ENCODE data around the gene CEP95.

CEP95 gene

DNA sequence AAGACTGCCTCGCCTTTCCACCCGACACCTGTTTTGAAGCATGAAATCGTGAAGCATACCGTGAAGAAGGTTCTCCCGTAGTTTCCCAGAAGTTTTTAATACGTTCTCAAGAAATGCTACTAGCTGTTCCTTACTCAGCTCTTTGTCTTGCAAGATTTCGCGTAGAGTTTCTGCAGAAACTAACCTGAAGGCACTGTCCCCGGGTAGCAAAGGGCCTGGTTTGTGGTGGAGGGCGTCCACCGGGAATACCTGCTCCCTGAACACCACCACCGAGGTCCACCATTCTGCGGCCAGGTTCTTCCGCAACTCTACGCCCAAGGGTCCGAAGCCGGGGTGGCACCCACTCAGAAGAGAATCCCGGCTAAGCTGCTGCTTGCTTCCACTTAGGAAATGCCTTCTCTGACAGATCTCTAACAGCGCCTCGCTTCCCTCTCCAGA is 10.4 kb upstream of the CEP95 start:
- no peak for DNase-seq (ENCODE audit: low read depth, low spot score)

DNA sequence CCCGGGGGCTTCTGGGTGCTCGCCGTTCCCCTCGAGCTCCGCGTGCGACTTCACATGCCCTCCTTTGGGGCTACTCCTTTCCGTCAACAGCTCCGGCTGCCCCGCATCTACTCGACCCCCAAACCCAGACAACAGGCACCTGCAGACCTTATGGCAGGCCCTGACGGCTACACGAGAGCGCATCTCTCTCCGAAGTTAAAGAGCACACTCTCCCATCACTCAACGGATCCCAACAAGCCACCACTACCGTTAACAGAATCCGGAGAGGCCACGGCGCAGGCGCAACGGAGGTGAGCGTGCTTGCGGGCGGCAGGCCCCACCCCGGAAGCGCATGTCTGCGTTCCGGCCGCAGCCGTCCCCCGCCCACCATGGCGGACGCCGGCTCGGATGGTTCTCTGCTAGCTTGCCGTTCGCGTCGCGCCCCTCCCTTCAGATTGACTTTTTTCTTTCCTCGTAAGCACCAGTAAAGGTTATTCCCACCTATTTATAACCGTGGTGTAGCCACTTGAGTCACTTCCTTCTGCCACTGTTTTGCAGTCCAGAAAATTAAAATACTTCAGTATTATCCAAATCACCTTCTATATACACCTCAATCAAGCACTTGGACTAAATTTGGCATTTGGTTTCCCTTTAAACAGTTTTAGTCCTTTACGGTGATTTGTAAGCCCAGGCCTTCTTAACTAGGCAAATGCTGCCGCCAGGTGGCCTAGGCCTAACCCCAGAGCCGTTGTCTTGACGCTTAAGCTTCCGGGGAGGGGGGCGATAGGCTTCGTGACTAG is 9.8 kb upstream of the CEP95 start, which contains the start of gene POLG2:
Gene POLG2 (minus strand): TSS at position 269 of the 779 bp plus-strand sequence. CDS start 86 bp downstream, at position 183.
- DNase-seq (ENCODE audit: low read depth, low spot score): peak; percentile 97

DNA sequence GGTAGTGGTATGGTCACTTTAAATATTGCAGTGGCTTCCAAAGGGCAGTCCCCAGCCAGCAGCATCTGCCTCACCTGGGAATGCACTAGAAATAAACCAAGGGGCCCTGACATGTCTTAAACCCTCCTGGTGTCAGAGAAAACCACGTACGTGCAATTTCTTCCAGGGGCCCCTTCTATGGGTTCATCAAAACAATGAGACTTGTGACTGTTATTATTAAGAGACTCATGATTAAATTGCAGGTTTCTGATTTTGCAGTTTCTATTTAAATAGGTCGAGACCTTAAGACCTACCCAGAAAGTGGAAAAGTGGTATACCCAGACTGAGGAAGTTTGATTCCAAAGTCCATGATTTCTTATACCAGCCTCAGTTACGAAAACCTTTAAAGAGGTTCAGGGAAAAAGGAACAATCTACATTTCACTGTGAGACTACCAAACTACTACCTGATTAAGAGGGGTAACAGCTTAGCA is 9.2 kb upstream of the CEP95 start:
- DNase-seq (ENCODE audit: low read depth, low spot score): no peak

DNA sequence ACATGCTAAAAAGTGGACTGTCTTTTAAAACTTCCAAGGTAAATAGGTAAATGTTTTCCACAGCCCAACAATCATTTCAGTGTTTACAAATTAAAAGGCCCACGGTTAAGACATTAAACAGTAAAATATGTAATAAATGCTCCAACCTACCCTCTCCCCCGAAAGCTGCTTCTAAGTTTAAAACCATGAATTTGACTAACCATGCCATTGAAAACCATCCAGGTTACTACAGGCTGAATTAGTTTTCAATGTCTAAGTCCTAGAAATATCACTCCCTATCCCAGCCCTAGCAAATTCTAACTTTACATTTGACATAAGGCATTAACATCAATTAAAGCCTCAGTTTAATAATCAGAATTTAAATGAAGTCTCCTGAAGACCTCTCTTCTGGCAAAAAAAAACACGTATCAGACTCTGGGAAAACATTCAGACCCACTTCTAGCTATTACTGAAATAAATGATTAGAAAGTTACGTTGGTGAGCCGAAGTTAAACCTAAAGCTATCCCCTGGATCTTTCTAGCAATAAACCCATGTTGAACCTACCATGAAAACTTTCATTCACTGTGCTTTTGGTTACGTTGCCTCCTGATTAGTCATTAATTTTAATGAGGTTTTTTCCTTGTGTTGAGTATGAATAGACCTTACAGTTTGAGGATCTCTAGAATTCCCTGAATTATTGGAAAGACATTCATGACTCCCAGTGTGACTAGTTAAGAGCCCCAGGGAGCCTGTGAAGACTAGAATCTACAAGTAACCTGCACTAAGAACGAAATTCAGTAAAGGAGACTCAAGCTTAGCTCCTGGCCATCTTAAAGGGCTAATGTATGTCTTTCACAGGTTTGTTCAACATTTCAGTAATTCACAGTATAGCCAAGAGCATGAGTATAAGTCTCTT is 8.2 kb upstream of the CEP95 start:
- DNase-seq (ENCODE audit: low read depth, low spot score): peak; percentile 23

DNA sequence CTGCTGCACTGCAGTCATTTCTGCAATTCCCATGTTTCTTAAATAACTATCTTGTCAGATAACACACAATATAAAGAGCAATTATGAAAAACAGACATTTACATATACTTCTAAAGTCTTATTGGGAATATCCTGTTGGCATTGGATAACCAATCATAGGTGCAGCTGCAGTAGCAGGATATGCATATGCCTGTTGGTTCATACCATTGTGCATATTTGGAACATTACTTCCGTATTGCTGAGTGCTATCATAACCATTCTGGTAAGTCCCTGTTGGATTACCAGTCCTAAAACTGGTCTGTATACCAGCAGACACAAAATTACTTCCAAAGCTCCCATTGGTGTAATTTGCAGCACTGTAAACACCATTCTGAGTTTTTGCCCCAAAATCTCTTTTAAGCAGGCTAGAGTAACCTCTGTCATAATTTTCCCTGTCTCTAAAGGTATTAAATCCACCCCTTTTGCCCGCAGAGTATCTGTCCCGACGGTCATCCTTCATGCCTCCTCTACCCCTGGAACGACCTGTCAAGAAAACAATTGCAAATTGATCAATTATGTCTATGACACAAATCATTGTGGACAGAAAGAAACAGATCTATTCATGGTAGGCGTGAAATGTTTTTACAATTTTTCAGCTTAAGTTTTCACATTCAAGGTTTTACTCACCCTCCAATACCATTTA is 6.8 kb upstream of the CEP95 start:
- DNase-seq (ENCODE audit: low read depth, low spot score): peak; percentile 11

DNA sequence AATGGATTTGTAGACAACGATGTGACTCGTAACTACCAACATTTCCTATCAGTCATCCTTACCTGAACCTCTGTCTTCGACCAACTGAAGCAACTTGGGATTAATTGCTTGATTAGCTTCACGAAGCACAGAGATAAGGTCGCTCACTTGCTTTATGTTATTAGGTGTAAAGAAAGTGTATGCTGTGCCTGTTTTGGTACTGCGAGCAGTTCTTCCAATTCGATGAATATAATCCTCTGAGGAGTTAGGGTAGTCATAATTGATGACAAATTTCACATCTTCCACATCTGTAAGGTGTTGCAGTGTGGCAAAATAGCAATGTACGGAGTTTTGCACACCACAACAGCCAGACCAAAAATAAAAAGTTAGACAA is 6.3 kb upstream of the CEP95 start:
- no peak for DNase-seq (ENCODE audit: low read depth, low spot score)

DNA sequence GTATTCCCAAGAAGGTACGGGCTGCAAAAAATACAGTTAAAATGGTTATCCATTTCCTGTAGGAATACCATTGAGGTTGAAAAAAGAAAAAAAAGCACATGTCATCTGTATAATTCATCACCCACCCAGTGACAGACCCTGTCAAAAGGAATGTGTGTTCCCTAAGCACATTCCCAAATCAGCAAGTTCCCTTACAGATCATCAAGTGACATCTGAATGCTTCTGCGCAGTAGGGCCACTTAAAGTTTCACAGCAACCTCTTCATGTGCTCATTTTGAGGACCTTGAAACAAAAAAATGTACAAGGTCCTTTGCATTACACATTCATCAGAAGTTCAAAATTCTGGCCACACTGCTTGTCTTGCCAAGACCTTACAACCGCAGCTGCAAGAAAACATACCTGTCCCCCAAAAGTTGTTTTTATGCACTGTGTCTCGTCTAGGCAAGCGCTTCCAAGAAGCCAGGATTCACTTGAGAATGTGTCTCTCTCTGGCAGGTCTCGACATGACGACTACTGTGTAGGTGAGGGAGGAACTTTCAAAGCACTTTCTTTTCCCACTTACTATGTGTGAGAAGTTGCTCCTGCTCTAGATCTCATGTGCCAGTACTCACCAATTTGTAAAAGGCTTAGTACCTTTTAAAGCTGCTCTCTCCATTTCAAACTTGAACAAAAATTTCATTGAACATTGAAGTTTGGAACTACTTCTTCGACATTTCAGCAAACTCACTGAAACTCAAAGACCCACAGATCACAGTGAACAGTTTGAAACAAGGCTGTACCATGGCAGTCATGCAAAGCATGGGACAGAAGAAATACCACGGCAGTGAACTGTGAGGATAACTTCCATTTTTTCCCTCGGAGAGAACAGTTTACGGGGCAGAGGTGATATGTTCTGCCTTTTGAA is 5.7 kb upstream of the CEP95 start:
- peak; percentile 2 for DNase-seq (ENCODE audit: low read depth, low spot score)

DNA sequence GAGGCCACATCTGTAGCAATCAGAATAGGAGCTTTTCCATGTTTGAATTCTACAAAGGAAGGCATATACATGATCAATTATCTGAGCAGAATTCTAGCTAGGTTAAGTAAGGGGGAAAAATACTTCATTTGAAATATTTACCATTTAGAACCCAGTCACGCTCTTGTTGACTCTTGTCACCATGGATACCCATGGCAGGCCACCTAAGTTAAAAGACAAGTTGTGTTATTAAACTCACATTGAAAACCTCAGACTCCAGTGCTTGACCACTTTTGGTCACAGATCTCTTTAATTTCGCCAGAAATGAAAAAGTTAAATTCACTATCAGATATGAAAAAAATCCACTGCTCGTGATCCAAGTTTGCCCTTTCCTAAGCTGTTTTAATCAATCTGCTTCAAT is 4.8 kb upstream of the CEP95 start:
- peak; percentile 4 for DNase-seq (ENCODE audit: low read depth, low spot score)

DNA sequence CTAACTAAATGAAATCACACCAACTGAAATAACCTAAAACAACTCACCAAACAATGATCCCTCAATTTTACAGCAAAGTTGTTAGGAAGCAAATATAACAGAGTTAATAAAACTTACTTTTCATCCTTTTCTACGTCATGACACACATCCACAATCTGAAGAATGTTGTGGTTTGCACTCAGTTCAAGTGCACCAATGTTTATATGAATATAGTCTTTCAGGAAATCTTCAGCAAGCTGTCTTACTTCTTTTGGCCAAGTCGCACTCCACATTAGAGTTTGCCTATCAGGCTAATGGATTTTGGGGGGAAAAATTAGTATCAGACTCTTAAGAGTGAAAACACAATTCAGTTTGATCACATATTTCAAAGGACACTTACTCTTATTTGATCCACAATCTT is 4.0 kb upstream of the CEP95 start:
- DNase-seq (ENCODE audit: low read depth, low spot score): peak; percentile 24

DNA sequence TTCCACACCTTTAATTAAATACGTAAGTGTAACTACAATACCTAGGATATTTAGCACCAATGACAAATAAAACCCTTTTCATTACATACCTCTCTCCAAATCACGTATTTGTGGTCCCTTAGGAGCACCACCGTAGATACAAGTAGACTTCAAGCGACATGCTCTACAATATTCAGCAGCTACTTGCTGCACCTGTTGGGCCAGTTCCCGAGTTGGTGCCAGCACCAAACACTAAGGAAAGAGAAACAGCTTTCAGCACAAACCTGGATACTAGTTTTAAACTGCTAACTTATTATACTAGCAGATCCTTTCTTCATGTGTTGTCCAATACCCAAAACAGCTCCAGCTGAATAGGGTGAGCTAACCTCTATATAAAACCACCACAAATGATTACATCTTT is 3.4 kb upstream of the CEP95 start:
- DNase-seq (ENCODE audit: low read depth, low spot score): no peak

DNA sequence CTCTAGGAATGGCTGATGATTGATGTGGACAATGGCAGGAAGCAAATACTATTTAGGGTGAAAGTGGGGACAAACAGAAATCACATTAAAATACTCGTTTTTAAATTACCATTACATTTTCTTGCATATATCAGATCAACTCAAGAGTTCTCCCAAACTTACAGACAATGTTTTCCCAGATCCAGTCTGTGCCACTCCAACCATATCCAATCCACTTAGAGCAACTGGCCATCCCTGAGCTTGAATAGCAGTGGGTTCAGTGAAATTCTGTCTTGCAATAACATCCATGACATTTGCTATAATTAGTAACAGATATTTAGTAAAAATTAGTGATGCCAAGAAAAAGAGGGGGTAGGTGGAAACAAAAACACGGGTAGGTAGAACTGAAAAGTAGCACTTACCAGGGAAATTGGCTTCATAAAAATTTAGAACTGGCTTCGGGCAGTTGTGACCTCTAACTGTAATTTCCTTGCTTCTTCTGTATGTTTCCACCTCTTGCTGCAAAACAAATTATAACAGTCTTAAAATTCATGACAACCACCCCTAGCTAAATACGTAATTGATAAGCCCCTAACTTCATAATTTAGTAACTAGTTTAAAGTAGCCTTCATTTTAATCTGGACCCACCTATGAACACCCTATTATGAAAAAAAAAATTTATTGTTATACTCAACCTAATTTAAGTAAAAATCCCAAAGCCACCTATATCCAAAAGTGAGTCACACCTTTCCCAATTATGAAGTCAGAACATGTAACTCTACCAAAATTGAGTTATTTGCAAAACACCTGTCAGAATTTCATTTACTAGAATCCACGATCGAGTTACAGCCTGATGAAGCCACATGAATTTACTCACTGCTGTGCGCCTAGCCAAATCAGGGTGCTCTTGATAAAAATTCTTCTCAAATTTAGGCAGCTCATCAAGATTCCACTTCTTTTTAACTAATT is 2.7 kb upstream of the CEP95 start:
- no peak for DNase-seq (ENCODE audit: low read depth, low spot score)

DNA sequence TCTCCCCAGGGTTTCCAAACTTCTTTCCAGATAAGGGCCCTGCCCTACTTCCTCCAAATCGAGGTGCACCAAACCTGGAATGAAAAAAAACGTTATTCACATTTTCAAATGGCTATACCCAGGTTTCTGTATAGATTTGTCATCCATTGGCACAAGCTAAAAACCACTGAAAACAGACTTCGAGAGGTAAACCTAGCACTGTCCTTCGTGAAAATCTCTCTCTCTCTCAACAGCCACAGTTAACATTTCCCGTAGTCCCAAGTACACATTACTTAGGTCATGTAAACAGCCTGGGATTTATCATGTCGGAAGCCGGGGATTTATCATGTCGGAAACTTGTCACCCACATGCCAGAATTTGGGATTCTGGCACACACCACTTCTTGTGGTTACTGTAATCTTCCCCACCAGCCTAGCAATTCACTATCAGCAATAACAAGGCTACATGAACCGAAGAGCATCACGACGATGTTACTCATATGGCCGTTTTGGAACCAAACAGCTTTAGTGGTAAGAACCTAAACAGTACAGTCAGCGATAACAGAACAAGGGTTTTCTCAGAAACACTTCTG is 1.9 kb upstream of the CEP95 start:
- no peak for DNase-seq (ENCODE audit: low read depth, low spot score)

DNA sequence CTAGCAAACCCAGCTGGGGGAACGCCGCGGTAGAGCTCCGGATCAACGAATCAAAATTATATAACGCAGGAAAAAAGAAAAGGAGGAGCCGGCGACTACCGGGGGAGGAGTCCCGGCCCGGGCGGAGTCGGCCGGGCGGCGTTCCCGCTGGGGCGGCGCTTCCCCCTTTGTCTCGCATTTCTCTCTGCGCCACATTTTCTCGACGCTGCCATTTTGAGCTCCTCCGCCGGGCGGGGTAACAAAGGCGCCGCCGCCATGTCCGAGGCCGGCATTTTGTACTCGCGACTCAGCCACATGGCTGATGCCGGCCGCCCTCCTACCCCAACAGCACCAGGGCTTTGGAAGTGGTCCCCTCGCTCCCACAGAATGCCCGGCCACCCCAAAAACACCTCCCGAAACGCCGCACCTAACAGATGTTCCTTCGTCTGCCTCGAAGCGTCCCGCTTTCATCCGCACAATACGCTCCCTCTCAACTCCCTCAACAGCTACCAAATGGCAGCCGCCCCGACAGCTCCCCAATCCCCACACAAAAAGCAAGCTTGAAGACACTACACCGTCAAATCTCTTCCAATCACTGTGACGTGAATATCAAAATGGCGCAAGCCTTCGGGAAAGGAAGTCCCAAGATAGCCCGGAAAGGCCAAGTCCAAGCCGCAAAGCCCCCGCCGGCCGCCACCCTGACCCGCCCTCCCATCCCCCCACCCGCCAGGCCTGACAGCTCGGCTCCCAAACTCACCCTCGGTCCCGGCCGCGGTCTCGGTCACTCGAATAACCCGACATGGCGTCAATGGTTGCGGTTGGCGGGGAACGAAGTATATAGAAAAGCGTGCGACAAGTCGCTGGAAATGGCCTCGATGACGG is 1.2 kb upstream of the CEP95 start:
- DNase-seq (ENCODE audit: low read depth, low spot score): peak; percentile 95

DNA sequence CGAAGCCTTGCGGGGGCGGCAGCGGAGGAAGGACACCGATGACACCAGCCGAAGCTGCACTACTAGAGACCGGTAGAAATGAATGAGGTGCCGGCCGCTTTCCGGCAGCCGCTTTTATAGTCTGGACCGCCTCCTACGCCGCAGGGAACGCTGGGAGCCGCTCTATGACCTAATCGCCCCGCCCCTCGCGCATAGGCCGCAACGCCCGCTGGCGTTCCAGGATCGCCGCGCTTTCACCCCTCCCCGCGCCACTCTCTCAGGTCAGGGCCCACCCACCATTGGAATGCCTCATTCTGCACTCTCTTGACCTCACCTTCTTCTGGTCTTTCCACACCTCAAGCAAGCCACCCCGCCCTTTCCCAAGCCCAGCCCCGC is 589 bp upstream of the CEP95 start, which contains the start of gene DDX5:
Gene DDX5 (minus strand): TSS at position 89 of the 375 bp plus-strand sequence. CDS start 170 bp downstream, outside the sequence.
- no peak for DNase-seq (ENCODE audit: low read depth, low spot score)

DNA sequence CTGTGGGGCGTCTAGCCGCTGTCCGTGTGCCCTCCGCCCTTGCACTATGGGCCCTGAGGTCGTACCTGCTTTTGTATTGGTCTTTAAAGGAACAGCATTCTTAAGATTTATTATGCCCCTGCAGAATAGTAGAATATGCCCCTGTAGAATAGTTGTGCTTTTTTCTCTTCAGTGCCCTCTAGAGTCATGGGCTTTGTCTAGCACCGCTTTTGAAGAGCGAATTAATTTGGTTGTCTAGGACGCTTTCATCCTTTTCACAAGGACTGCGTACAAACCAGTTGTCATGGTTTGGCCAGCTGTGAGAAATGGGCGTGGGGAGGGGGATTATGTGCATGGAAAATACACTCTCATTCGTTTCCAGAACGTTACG is 621 bp downstream of the CEP95 start:
- peak; percentile 83 for DNase-seq (ENCODE audit: low read depth, low spot score)

DNA sequence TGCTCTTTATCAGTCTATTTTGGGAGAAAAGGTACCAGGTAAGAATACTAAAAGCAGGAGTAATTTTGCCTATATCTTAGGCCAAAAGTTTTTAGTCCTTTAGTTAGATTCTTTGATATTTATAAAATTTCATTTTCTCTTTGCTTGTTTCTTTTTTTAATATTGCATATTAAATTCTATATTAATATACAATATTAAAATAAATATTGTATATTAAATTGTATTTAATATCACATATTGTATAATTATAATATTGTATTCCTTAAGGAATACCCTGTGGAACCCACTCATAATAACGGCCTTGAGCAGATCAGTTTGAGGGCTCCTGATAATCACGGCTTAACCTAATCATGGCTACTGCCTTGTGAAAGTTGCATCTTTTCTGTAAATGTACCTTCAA is 1.9 kb downstream of the CEP95 start:
- no peak for DNase-seq (ENCODE audit: low read depth, low spot score)

DNA sequence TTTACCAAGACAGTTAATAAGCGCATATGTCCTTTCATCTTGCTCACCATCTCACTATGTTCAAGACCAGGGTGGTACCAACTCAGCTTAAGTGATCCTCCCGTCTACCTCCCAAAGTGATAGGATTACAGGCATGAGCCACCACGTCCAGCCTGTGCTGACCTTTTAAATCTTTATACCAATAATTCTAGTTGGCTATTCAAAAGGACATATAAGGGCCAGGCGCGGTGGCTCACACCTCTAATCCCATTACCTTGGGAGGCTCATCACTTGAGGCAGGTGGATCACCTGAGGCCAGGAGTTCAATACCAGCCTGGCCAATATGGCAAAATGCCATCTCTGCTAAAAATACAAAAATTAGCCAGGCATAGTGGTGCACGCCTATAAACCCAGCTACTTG is 2.4 kb downstream of the CEP95 start:
- DNase-seq (ENCODE audit: low read depth, low spot score): no peak

DNA sequence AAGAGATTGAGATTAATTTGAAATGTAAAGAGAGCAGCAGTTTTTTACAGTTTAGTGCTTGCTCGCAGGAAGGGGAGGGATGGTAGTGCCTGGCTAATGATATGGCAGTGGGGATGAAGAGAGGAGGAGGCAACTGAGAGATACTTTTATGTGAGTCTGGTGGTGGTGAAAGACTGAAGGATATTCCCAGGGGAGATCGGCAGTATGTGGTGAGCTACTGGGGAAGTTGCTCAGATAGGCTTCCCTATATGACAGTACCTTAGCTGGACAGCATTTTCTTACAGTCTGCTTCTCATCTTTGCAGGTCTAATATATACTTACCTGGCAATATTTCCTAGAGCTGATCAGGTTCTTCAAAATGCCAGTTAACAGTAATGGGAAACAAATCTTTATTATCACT is 8.6 kb downstream of the CEP95 start:
- DNase-seq (ENCODE audit: low read depth, low spot score): no peak

DNA sequence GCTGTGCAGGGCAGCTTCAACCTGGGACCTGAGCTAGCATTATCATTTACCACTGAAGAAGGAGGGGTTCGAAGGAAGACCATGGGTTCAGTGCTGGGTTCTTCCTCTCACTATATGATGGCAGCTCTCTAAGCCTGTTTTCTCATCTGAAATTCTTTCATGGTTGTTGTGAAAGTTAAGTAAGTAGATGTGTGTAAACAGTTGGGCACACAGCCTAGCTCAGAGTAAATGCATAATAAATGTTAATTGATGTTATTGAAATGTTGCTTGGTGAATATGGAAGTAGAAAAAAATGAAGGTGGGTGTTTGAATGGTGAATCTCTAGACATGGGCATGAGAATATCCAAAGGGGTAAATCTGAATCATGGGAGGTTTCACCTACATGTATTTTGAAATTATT is 9.1 kb downstream of the CEP95 start:
- no peak for DNase-seq (ENCODE audit: low read depth, low spot score)

All from astrocyte of the hippocampus (primary cell).